ENCODE measurements around the gene SEC16A.

The SEC16A gene

GRCh38 chr9:136482793-136483588, at the start of gene SEC16A:
Gene SEC16A, minus strand, starts transcription at chr9:136483040. Its CDS starts 5,425 bp downstream, at chr9:136477615.
- peak; percentile 92 for DNase-seq

- DNase-seq = no peak
These were observed 49.3 kb upstream of the SEC16A start for GRCh38 chr9:136531904-136532798.

GRCh38 chr9:136531186-136531903, 48.5 kb upstream of the SEC16A start:
- no peak for DNase-seq

- no peak for DNase-seq
These were observed 47.7 kb upstream of the SEC16A start for GRCh38 chr9:136530461-136531089.

- no peak for DNase-seq
These were observed 46.9 kb upstream of the SEC16A start for GRCh38 chr9:136529516-136530460.

- DNase-seq = no peak
These were observed 46.0 kb upstream of the SEC16A start for GRCh38 chr9:136528716-136529341.

- DNase-seq = no peak
These were observed 45.2 kb upstream of the SEC16A start for GRCh38 chr9:136527721-136528710.

GRCh38 chr9:136527131-136527530, 44.3 kb upstream of the SEC16A start:
- no peak for DNase-seq

- DNase-seq = no peak
These were observed 43.8 kb upstream of the SEC16A start for GRCh38 chr9:136526625-136527066.

- no peak for DNase-seq
These were observed 43.1 kb upstream of the SEC16A start for GRCh38 chr9:136525841-136526499.

- DNase-seq = no peak
These were observed 42.4 kb upstream of the SEC16A start for GRCh38 chr9:136525207-136525606.

GRCh38 chr9:136522314-136523237, 39.7 kb upstream of the SEC16A start:
- no peak for DNase-seq

- DNase-seq = no peak
These were observed 38.7 kb upstream of the SEC16A start for GRCh38 chr9:136521537-136521936.

- DNase-seq = no peak
These were observed 37.3 kb upstream of the SEC16A start for GRCh38 chr9:136520053-136520540.

GRCh38 chr9:136519263-136520052, 36.6 kb upstream of the SEC16A start:
- DNase-seq = no peak

- DNase-seq = no peak
These were observed 35.8 kb upstream of the SEC16A start for GRCh38 chr9:136518623-136519022.

- no peak for DNase-seq
These were observed 35.1 kb upstream of the SEC16A start for GRCh38 chr9:136517950-136518349.

Measured in HCEC 1CT (cell line).